Omental fat pad (tissue), 4 donors: ENCODE data around the gene PRKCE. TPM values are rescaled to one million over a fixed set of nuclear protein-coding genes. Genes with fewer than 3 reads are reported as not detected.

ENCODE experiments used
- ATAC-seq: fragments of 150-250 bp; one replicate; pipeline ENCODE4 v1.9.1; 2016; ENCODE audit warnings: mild to moderate bottlenecking, moderate library complexity; ENCODE audit not compliant: low FRiP score
- DNase-seq: peaks from one replicate; pipeline ENCODE4 v3.0.0-alpha.2; 2019; ENCODE audit warnings: low spot score
- total RNA-seq, 4 donors: library from RNA; depleted of rRNA; stranded (reverse); fragments of >200 nt; gene quantifications; one replicate each; pipeline ENCODE4 v1.1.0, GENCODE V29; 2016
- TF ChIP-seq, protein P1 (sequence below), 3 donors: fragments of 450-650 bp; IDR thresholded peaks; one replicate each; pipeline ENCODE4 v1.5.1; 2016 to 2017; ENCODE audit warnings: antibody characterized with exemption in 3 of 3, mild to moderate bottlenecking in 3 of 3, moderate library complexity in 2 of 3

The PRKCE gene
- total RNA-seq, 4 donors from 2014 or later, result 8.8 to 24.3 (median 14.0) TPM

DNA sequence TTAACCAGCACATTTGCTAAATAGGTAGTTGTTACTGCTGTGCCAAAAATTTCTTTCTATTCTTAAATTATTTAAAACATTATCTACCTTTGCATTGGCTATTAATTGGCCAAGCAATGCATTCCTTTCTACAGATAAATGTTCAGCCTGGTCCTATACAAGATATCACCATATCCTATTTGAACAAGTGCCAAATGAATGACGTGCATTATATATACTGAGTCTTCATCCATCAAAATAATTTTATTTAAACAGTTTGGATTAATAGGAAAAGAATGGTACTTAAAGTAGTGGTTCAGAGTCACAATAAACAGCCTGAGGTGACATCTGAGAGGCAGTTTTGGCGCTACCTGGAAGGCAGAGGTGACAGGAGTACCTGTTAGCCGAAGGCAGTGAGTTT is 415.6 kb downstream of the PRKCE start:
- TF ChIP-seq, protein P1, sequence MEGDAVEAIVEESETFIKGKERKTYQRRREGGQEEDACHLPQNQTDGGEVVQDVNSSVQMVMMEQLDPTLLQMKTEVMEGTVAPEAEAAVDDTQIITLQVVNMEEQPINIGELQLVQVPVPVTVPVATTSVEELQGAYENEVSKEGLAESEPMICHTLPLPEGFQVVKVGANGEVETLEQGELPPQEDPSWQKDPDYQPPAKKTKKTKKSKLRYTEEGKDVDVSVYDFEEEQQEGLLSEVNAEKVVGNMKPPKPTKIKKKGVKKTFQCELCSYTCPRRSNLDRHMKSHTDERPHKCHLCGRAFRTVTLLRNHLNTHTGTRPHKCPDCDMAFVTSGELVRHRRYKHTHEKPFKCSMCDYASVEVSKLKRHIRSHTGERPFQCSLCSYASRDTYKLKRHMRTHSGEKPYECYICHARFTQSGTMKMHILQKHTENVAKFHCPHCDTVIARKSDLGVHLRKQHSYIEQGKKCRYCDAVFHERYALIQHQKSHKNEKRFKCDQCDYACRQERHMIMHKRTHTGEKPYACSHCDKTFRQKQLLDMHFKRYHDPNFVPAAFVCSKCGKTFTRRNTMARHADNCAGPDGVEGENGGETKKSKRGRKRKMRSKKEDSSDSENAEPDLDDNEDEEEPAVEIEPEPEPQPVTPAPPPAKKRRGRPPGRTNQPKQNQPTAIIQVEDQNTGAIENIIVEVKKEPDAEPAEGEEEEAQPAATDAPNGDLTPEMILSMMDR (IDR thresholded peaks at IDR 0.05), result no peak
- ATAC-seq, result no peak
- DNase-seq, result no peak

DNA sequence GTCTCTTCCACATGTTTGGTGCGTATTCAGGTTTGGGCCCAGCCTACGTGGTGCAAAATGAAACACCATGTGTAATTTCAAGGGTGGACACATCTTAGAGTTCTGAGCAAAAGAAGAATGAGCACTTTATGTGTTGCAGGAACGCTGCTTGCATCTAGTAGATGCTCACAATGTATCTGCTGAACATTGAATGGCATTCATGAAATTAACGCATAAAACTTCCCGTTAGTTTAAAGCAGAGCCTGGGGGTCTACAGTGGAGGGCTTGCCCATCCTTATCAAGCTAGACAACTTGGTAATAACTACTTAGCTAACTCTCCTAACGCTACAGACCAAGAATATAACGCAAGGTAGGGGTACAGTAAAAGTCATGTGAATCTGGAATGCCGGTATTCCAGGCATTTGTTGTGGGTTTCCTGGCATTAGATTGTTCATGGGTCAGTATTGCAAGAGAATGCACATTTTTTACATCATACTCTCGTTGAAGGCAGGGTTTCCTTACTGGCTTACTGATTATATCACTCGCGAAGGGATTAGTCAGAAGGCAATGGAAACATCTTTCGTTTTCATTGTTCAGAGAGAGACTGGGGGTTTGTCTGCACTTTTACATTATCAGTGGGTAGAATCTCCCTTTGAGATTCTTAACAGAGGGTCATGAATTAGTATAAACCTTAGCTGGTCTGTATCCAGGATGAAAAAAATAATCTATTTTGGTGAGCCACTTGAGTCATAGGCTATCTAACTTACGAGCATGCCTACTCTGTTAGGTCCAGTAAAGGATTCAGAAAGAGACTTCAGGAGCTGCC is 416.2 kb downstream of the PRKCE start:
- TF ChIP-seq, protein P1 (IDR thresholded peaks at IDR 0.05), result no peak
- DNase-seq (no peak), ATAC-seq (peak; percentile 48)

DNA sequence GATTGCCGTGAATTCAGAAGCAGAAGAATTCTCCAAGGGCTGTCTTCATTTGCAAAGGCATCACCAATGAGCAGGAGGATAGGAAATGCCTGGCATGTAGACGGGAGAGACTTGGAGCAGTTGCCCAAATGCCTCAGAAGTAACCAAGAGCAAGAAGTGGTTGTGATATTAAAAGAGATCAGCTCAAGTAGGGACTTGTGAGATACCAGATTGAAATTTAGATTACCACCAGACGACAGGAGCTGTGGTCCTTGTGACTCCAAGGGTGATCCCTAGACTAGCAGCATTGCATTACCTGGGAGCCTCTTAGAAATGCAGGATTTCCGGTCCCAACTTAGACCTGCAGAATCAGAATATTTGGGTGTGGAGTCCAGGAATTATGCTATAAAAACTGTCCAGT is 417.2 kb downstream of the PRKCE start:
- DNase-seq, result no peak
- TF ChIP-seq, protein P1 (IDR thresholded peaks at IDR 0.05), result no peak

DNA sequence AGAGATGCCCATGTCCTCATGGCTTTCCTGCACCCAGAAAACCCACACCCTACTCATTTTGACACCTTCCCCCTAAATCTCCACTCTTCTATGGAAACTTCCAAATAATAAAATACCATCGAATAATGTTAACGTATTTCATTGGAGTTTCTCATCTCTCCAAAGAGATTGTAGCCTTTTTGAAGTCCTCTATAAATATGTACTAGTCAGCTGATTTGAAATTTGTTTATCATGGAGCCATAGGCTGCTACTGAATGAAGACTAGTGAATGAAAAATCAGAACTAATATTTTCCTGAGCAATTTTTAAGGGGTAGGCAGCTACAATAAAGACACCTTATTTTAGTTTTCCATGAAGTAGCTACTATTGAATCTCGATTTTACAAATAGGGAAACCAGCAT is 419.6 kb downstream of the PRKCE start:
- TF ChIP-seq, protein P1 (IDR thresholded peaks at IDR 0.05), result no peak
- DNase-seq, result no peak
- ATAC-seq, result no peak

More for the DNA sequence above, 417.2 kb downstream of the PRKCE start:
- ATAC-seq, result no peak

DNA sequence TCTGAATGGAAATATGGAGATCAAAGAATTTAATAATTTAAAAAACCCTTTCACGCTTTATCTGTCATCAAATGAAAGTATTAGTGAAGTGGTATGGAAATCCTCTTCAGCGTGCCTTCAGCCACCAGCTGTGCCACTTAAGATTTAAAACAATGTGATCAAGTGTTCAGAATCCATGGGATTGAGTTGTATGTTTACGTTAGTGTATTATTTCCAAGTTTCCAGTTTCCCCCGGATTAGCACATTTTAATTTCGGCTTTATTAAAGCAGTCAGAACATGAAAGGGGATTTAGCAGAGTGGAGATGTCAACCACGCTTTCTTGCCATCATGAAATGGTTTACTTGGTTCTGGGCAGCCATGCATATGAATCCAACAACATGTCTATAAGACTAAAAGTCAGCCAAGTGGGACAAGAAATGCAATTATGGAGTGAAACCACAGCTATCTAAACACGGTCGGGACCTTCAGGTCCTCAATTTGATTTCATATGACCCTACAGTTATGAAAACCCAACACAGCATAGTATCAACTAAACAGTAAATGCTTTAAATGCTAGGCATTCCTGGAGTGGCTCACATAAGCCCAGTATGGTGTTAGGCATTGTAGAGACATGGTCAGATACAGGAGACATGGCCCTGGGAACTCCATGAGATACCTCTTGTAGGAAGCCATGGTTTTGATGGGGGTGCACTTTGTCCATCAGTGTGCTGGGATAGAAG is 420.8 kb downstream of the PRKCE start:
- ATAC-seq (no peak), DNase-seq (no peak)
- TF ChIP-seq, protein P1 (IDR thresholded peaks at IDR 0.05), result no peak

DNA sequence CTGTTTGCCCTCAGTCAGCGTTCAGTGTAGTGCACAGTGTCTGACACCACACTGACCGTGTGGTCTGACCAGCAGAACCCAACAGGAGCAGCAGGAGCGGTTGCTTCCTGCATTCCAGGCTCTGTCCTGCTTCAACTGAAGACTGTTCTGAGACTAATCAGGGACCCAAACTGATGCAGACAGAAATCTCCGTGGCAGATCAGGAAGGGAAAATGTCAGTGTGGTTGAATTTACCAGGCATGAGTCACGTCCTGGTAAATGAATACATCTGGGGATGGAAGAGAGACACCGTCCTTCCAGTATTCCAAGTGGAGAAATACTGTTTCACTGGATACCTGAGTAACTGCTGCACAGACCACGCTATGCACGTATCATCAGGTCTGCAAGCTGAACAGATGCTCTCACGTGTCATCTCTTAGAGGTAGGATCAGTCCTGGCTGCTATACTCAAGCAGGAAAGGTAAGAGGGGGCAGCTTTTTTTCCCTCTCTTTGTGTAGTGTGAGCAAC is 422.1 kb downstream of the PRKCE start:
- TF ChIP-seq, protein P1 (IDR thresholded peaks at IDR 0.05), result no peak
- ATAC-seq (no peak), DNase-seq (no peak)
